Measurements from ENCODE around the gene PLPP4. TPM values are rescaled to one million over a fixed set of nuclear protein-coding genes. Genes with fewer than 3 reads are reported as not detected.

Gene PLPP4
- total RNA-seq, 1 donor from 2014 or later = 0.48 TPM

- ATAC-seq (no peak), DNase-seq (ENCODE audit: low spot score) (no peak)
Measured at GRCh38 chr10:120572307-120572706, 115.3 kb downstream of the PLPP4 start.

- ATAC-seq = no peak
- DNase-seq (ENCODE audit: low spot score) = no peak
Measured at GRCh38 chr10:120573355-120573754, 116.3 kb downstream of the PLPP4 start.

GRCh38 chr10:120574981-120575380 is 118.0 kb downstream of the PLPP4 start:
- no peak for DNase-seq (ENCODE audit: low spot score)
- ATAC-seq = no peak

GRCh38 chr10:120575411-120575810 is 118.4 kb downstream of the PLPP4 start:
- DNase-seq (ENCODE audit: low spot score) = no peak
- no peak for ATAC-seq

GRCh38 chr10:120578134-120578533 is 121.1 kb downstream of the PLPP4 start:
- no peak for ATAC-seq
- DNase-seq (ENCODE audit: low spot score) = no peak

- ATAC-seq (no peak), DNase-seq (ENCODE audit: low spot score) (no peak)
Measured at GRCh38 chr10:120578890-120579289, 121.9 kb downstream of the PLPP4 start.

GRCh38 chr10:120580918-120581895 is 124.2 kb downstream of the PLPP4 start:
- ATAC-seq = no peak

GRCh38 chr10:120582753-120583152 is 125.7 kb downstream of the PLPP4 start:
- DNase-seq (ENCODE audit: low spot score) = no peak

More at GRCh38 chr10:120580918-120581895, 124.2 kb downstream of the PLPP4 start:
- no peak for DNase-seq (ENCODE audit: low spot score)

GRCh38 chr10:120583424-120584108 is 126.5 kb downstream of the PLPP4 start:
- no peak for DNase-seq (ENCODE audit: low spot score)

More at GRCh38 chr10:120582753-120583152, 125.7 kb downstream of the PLPP4 start:
- ATAC-seq = no peak

GRCh38 chr10:120584786-120585185 is 127.8 kb downstream of the PLPP4 start:
- ATAC-seq = no peak

More at GRCh38 chr10:120583424-120584108, 126.5 kb downstream of the PLPP4 start:
- no peak for ATAC-seq

GRCh38 chr10:120586471-120586872 is 129.4 kb downstream of the PLPP4 start:
- ATAC-seq (no peak), DNase-seq (ENCODE audit: low spot score) (no peak)

More at GRCh38 chr10:120584786-120585185, 127.8 kb downstream of the PLPP4 start:
- DNase-seq (ENCODE audit: low spot score) = no peak

- no peak for ATAC-seq
- DNase-seq (ENCODE audit: low spot score) = no peak
Measured at GRCh38 chr10:120587061-120587460, 130.0 kb downstream of the PLPP4 start.

- DNase-seq (ENCODE audit: low spot score) (no peak), ATAC-seq (no peak)
Measured at GRCh38 chr10:120588311-120588710, 131.3 kb downstream of the PLPP4 start.

- DNase-seq (ENCODE audit: low spot score) (no peak), ATAC-seq (no peak)
Measured at GRCh38 chr10:120593693-120594092, 136.7 kb downstream of the PLPP4 start.

- no peak for ATAC-seq
- DNase-seq (ENCODE audit: low spot score) = no peak
Measured at GRCh38 chr10:120597902-120598301, 140.9 kb downstream of the PLPP4 start.

GRCh38 chr10:120598386-120598785 is 141.4 kb downstream of the PLPP4 start:
- DNase-seq (ENCODE audit: low spot score) (no peak), ATAC-seq (no peak)

GRCh38 chr10:120599200-120599724 is 142.2 kb downstream of the PLPP4 start:
- ATAC-seq = no peak
- no peak for DNase-seq (ENCODE audit: low spot score)

GRCh38 chr10:120600871-120601649 is 144.0 kb downstream of the PLPP4 start:
- DNase-seq (ENCODE audit: low spot score) = no peak
- ATAC-seq = no peak

GRCh38 chr10:120601999-120602398 is 145.0 kb downstream of the PLPP4 start:
- DNase-seq (ENCODE audit: low spot score) (no peak), ATAC-seq (no peak)

- ATAC-seq = no peak
Measured at GRCh38 chr10:120605410-120605809, 148.4 kb downstream of the PLPP4 start.

More at GRCh38 chr10:120605410-120605809, 148.4 kb downstream of the PLPP4 start:
- DNase-seq (ENCODE audit: low spot score) = no peak
